AG04449 (cell line): ENCODE data around the gene CAV1.
A peak's percentile ranks its signal among the peaks of the same experiment; 100 is the strongest.

ENCODE experiments used
- CTCF ChIA-PET: fragments of 350-600 bp; formaldehyde crosslinking; extraction: SDS; loops from one replicate; lab custom pipeline; 2021; ENCODE audit warnings: antibody characterized with exemption; lab: Yijun Ruan, JAX
- POLR2A ChIA-PET: fragments of 400-600, 350-600 bp; formaldehyde crosslinking; extraction: SDS; loops from one replicate; lab custom pipeline; 2020; ENCODE audit warnings: antibody characterized with exemption, inconsistent platforms; lab: Yijun Ruan, JAX
- DNase-seq: peaks from one replicate; pipeline ENCODE4 v3.0.0-alpha.2; 2010; ENCODE audit warnings: low read depth, low spot score
- H3K4me3 ChIP-seq: 2 replicates; pipeline ENCODE4 v1.5.1; 2011; ENCODE audit warnings: low read depth, mild to moderate bottlenecking, control low read depth, low read length
- CTCF ChIP-seq: IDR thresholded peaks from one replicate; pipeline ENCODE4 v1.5.1; 2011; ENCODE audit warnings: mild to moderate bottlenecking, moderate library complexity, low read length, control low read depth, inconsistent platforms; ENCODE audit not compliant: insufficient read depth; ENCODE audit errors: missing control alignments

CAV1 gene

GRCh38 chr7:116569737-116570136 lies 44.9 kb downstream of the CAV1 start:
- ChIA-PET POLR2A (interaction anchor here (0.6 to 2.4 kb wide), 2 partner anchors 43 to 248 kb away, joined by 3 to 18 read pairs; no protein-coding TSS in a partner anchor), CTCF (interaction anchor here (1.8 to 2.8 kb wide), 2 partner anchors 19 to 311 kb away, joined by 6 to 7 read pairs; no protein-coding TSS in a partner anchor)
- peak; percentile 83 for DNase-seq
- no peak for TF ChIP-seq CTCF
- H3K4me3 ChIP-seq = no peak overlapping the region

GRCh38 chr7:116570306-116570705 lies 45.5 kb downstream of the CAV1 start:
- ChIA-PET CTCF (interaction anchor here (1.8 to 2.8 kb wide), 2 partner anchors 18 to 311 kb away, joined by 6 to 7 read pairs; no protein-coding TSS in a partner anchor), POLR2A (interaction anchor here (0.6 to 2.4 kb wide), 3 partner anchors 10 to 248 kb away, joined by 3 to 18 read pairs (median 3); no protein-coding TSS in a partner anchor)
- H3K4me3 ChIP-seq = no peak overlapping the region
- no peak for TF ChIP-seq CTCF
- no peak for DNase-seq

GRCh38 chr7:116571037-116571436 lies 46.2 kb downstream of the CAV1 start:
- ChIA-PET CTCF (interaction anchor here (1.6 to 2.8 kb wide), 3 partner anchors 12 to 312 kb away, joined by 6 to 7 read pairs (median 7); no protein-coding TSS in a partner anchor), POLR2A (interaction anchor here (1.0 to 2.4 kb wide), 2 partner anchors 11 to 44 kb away, joined by 3 to 18 read pairs; no protein-coding TSS in a partner anchor)
- no peak for DNase-seq

GRCh38 chr7:116571552-116571951 lies 46.7 kb downstream of the CAV1 start:
- ChIA-PET POLR2A (interaction anchor here (0.7 to 2.4 kb wide), 3 partner anchors 11 to 45 kb away, joined by 3 to 18 read pairs (median 3); no protein-coding TSS in a partner anchor), CTCF (interaction anchor here (0.9 to 2.8 kb wide), 3 partner anchors 11 to 312 kb away, joined by 4 to 7 read pairs (median 7); no protein-coding TSS in a partner anchor)

More at GRCh38 chr7:116571037-116571436, 46.2 kb downstream of the CAV1 start:
- no peak for TF ChIP-seq CTCF
- no peak overlapping the region for H3K4me3 ChIP-seq

GRCh38 chr7:116572036-116572435 lies 47.2 kb downstream of the CAV1 start:
- H3K4me3 ChIP-seq = no peak overlapping the region
- no peak for TF ChIP-seq CTCF
- ChIA-PET CTCF (interaction anchor here (0.9 to 2.8 kb wide), 3 partner anchors 11 to 313 kb away, joined by 4 to 7 read pairs (median 7); no protein-coding TSS in a partner anchor), POLR2A (interaction anchor here (0.7 kb wide), 1 partner anchor 10 kb away, joined by 3 read pairs; no protein-coding TSS in a partner anchor)
- no peak for DNase-seq

More at GRCh38 chr7:116571552-116571951, 46.7 kb downstream of the CAV1 start:
- no peak for DNase-seq
- no peak for TF ChIP-seq CTCF
- no peak overlapping the region for H3K4me3 ChIP-seq

GRCh38 chr7:116573541-116573940 lies 48.7 kb downstream of the CAV1 start:
- DNase-seq = no peak
- CTCF ChIA-PET = interaction anchor here (0.8 to 1.5 kb wide), 3 partner anchors 9 to 251 kb away, joined by 3 to 5 read pairs (median 4); no protein-coding TSS in a partner anchor
- TF ChIP-seq CTCF = no peak
- no peak overlapping the region for H3K4me3 ChIP-seq
- POLR2A ChIA-PET = no interaction called here
